H1 (cell line): ENCODE data around the gene USE1. TPM values are rescaled to one million over a fixed set of nuclear protein-coding genes. Genes with fewer than 3 reads are reported as not detected.
A peak's percentile ranks its signal among the peaks of the same experiment; 100 is the strongest.

ENCODE experiments used
- CTCF ChIA-PET: fragments of 300-600 bp; sonication (Branson Sonifier 250); formaldehyde crosslinking; loops from one replicate; lab custom pipeline; 2021; ENCODE audit not compliant: partially characterized antibody; lab: Charles Lee
- POLR2A ChIA-PET: fragments of 300-600 bp; sonication (Branson Sonifier 250); formaldehyde crosslinking; loops from one replicate; lab custom pipeline; 2021; ENCODE audit warnings: inconsistent platforms; ENCODE audit not compliant: partially characterized antibody; lab: Charles Lee
- DNase-seq, 2 experiments: peaks; one replicate each; pipeline versions ENCODE4 v3.0.0 to v3.0.0-alpha.2; 2010 to 2022; ENCODE audit warnings: low spot score in 2 of 2, low read depth in 1 of 2, mixed read lengths in 1 of 2
- FAIRE-seq: peaks from 2 replicates; lab custom pipeline; 2011; peaks lifted over from hg19 to GRCh38; lab: Jason Lieb, UNC
- H2AFZ ChIP-seq: 2 replicates; pipeline ENCODE4 v1.8.1; 2012; ENCODE audit warnings: low read length, inconsistent platforms
- H2AK5ac ChIP-seq: 2 replicates; pipeline ENCODE4 v1.6.1; 2013; ENCODE audit warnings: low read depth, low read length
- H2BK120ac ChIP-seq: replicated peaks from 2 replicates; pipeline ENCODE3; 2013; ENCODE audit warnings: low read depth, low read length, inconsistent platforms
- H2BK12ac ChIP-seq: 2 replicates; pipeline ENCODE4 v1.6.1; 2013; ENCODE audit warnings: low read depth, low read length
- H2BK15ac ChIP-seq: 2 replicates; pipeline ENCODE4 v1.6.1; 2013; ENCODE audit warnings: low read length
- H2BK20ac ChIP-seq: 2 replicates; pipeline ENCODE4 v1.6.1; 2013; ENCODE audit warnings: low read length
- H2BK5ac ChIP-seq: 2 replicates; pipeline ENCODE4 v1.6.1; 2013; ENCODE audit warnings: low read depth, low read length
- H3K14ac ChIP-seq: 2 replicates; pipeline ENCODE4 v1.6.1; 2013; ENCODE audit warnings: inconsistent platforms; ENCODE audit not compliant: insufficient read length
- H3K18ac ChIP-seq: 2 replicates; pipeline ENCODE4 v1.6.1; 2013; ENCODE audit warnings: low read length; ENCODE audit errors: extremely low read depth
- H3K23ac ChIP-seq: 2 replicates; pipeline ENCODE4 v1.6.1; 2013; ENCODE audit warnings: inconsistent platforms; ENCODE audit not compliant: insufficient read length
- H3K23me2 ChIP-seq: 2 replicates; pipeline ENCODE4 v1.6.1; 2013; ENCODE audit warnings: low read depth, low read length
- H3K27ac ChIP-seq: 2 replicates; pipeline ENCODE4 v1.6.1; 2011; ENCODE audit warnings: low read depth, low read length, inconsistent platforms
- H3K27me3 ChIP-seq, 4 experiments: replicated peaks in 1 of 4; 1 replicate in 1 of 4; 2 replicates in 3 of 4; pipeline versions ENCODE4 v1.6.1 to v1.8.1; 2011 to 2013; ENCODE audit warnings: low read length in 3 of 4, mild to moderate bottlenecking in 3 of 4, inconsistent platforms in 2 of 4, mixed read lengths in 2 of 4, moderate library complexity in 1 of 4; ENCODE audit not compliant: control insufficient read depth in 3 of 4, insufficient read depth in 3 of 4; ENCODE audit errors: extremely low read depth in 1 of 4
- H3K36me3 ChIP-seq, 4 experiments: 2 replicates each; pipeline versions ENCODE4 v1.6.1 to v1.8.1; 2011 to 2013; ENCODE audit warnings: mild to moderate bottlenecking in 4 of 4, low read length in 3 of 4, moderate library complexity in 2 of 4, control low read depth in 1 of 4, inconsistent platforms in 1 of 4; ENCODE audit not compliant: insufficient read depth in 4 of 4, control insufficient read depth in 2 of 4
- H3K4ac ChIP-seq: replicated peaks from 2 replicates; pipeline ENCODE3; 2013; ENCODE audit warnings: low read length, low read depth, mixed read lengths, inconsistent platforms; ENCODE audit not compliant: insufficient read length
- H3K4me1 ChIP-seq, 4 experiments: replicated peaks in 1 of 4; 1 replicate in 1 of 4; 2 replicates in 3 of 4; pipeline versions ENCODE4 v1.6.1 to v1.8.1; 2011 to 2013; ENCODE audit warnings: low read length in 3 of 4, inconsistent platforms in 2 of 4, mixed read lengths in 1 of 4; ENCODE audit not compliant: insufficient read depth in 4 of 4, control insufficient read depth in 3 of 4
- H3K4me2 ChIP-seq, 2 experiments: 2 replicates each; pipeline versions ENCODE4 v1.6.1 to v1.8.1; 2011 to 2013; ENCODE audit warnings: low read depth in 2 of 2, low read length in 2 of 2, control low read depth in 1 of 2, inconsistent platforms in 1 of 2, mild to moderate bottlenecking in 1 of 2; ENCODE audit not compliant: insufficient read depth in 1 of 2
- H3K4me3 ChIP-seq, 4 experiments: fragments of 200-600, 300-600 bp in 1 of 4; sonication (generic), shearing (Covaris generic), sonication (Bioruptor Twin) in 1 of 4; 2 replicates each; pipeline versions ENCODE4 v1.5.1 to v1.8.1; 2011 to 2016; ENCODE audit warnings: low read length in 4 of 4, low read depth in 3 of 4, control low read depth in 2 of 4, inconsistent platforms in 2 of 4, mild to moderate bottlenecking in 2 of 4, mixed read lengths in 1 of 4, moderate library complexity in 1 of 4; ENCODE audit not compliant: insufficient read depth in 2 of 4; ENCODE audit errors: extremely low read depth in 1 of 4
- H3K56ac ChIP-seq: replicated peaks from 2 replicates; pipeline ENCODE3; 2013; ENCODE audit warnings: low read depth, mild to moderate bottlenecking, mixed read lengths, low read length, inconsistent platforms; ENCODE audit not compliant: insufficient read length
- H3K79me1 ChIP-seq: 2 replicates; pipeline ENCODE4 v1.6.1; 2013; ENCODE audit warnings: low read depth, low read length, control low read depth
- H3K79me2 ChIP-seq, 2 experiments: 2 replicates each; pipeline versions ENCODE4 v1.6.1 to v1.8.1; 2012 to 2013; ENCODE audit warnings: low read length in 2 of 2, mild to moderate bottlenecking in 2 of 2, inconsistent platforms in 1 of 2; ENCODE audit not compliant: insufficient read depth in 2 of 2, control insufficient read depth in 1 of 2
- H3K9ac ChIP-seq, 4 experiments: replicated peaks in 1 of 4; 1 replicate in 1 of 4; 2 replicates in 3 of 4; pipeline versions ENCODE4 v1.6.1 to v1.8.1; 2011 to 2013; ENCODE audit warnings: low read depth in 3 of 4, low read length in 3 of 4, control low read depth in 2 of 4, mild to moderate bottlenecking in 2 of 4, moderate library complexity in 2 of 4, inconsistent platforms in 1 of 4; ENCODE audit errors: extremely low read depth in 1 of 4
- H3K9me3 ChIP-seq, 2 experiments: 2 replicates each; pipeline versions ENCODE4 v1.6.1 to v1.8.1; 2012 to 2013; ENCODE audit warnings: mild to moderate bottlenecking in 2 of 2, moderate library complexity in 2 of 2, control low read depth in 1 of 2, inconsistent platforms in 1 of 2, low read depth in 1 of 2, low read length in 1 of 2, mixed read lengths in 1 of 2; ENCODE audit not compliant: insufficient read depth in 2 of 2
- H4K20me1 ChIP-seq, 2 experiments: replicated peaks in 1 of 2; 2 replicates each; pipeline versions ENCODE3 to v1.8.1; 2011 to 2013; ENCODE audit warnings: inconsistent platforms in 2 of 2, low read length in 2 of 2, mild to moderate bottlenecking in 1 of 2; ENCODE audit not compliant: insufficient read depth in 2 of 2, control insufficient read depth in 1 of 2
- H4K5ac ChIP-seq: 2 replicates; pipeline ENCODE4 v1.6.1; 2013; ENCODE audit warnings: low read length, low read depth, mixed read lengths, inconsistent platforms; ENCODE audit not compliant: insufficient read length
- H4K8ac ChIP-seq: 2 replicates; pipeline ENCODE4 v1.8.0; 2013; ENCODE audit warnings: mild to moderate bottlenecking, moderate library complexity, low read length, inconsistent platforms; ENCODE audit not compliant: insufficient read depth; ENCODE audit errors: extremely low read depth
- H4K91ac ChIP-seq: replicated peaks from 2 replicates; pipeline ENCODE3; 2013; ENCODE audit warnings: low read length, mixed read lengths, inconsistent platforms; ENCODE audit not compliant: insufficient read length
- POLR2A ChIP-seq, 2 experiments: IDR thresholded peaks; 1 replicate in 1 of 2; 2 replicates in 1 of 2; pipeline ENCODE4 v1.6.1; 2011; ENCODE audit warnings: low read depth in 2 of 2, low read length in 2 of 2, mild to moderate bottlenecking in 2 of 2; ENCODE audit errors: control extremely low read depth in 1 of 2
- TAF7 ChIP-seq: optimal IDR thresholded peaks from 2 replicates; pipeline ENCODE3; 2011; ENCODE audit warnings: low read depth, mild to moderate bottlenecking, inconsistent platforms, low read length, moderate library complexity, borderline replicate concordance
- WGBS, 2 experiments: shearing (Covaris generic) in 1 of 2; methylation state at CpG; one replicate each; pipeline versions ENCODE4 v1.1.6 to v1.1.7; 2013 to 2015; ENCODE audit warnings: low lambda C conversion rate in 2 of 2, mixed read lengths in 2 of 2, inconsistent platforms in 1 of 2, low coverage in 1 of 2, missing lambda C conversion rate in 1 of 2; ENCODE audit not compliant: insufficient replicate concordance in 2 of 2, insufficient coverage in 1 of 2, insufficient read length in 1 of 2; ENCODE audit errors: extremely low coverage in 1 of 2, missing lambda C conversion rate in 1 of 2; 5-methylcytosine and 5-hydroxymethylcytosine counted together
- polyA plus RNA-seq, 7 experiments: library from polyadenylated mRNA; depleted of rRNA in 3 of 7; stranded (reverse) in 5 of 7; unstranded in 2 of 7; fragments of >200 nt in 5 of 7; fragments of 200-250 nt in 2 of 7; gene quantifications; 1 replicate in 5 of 7; 2 replicates in 1 of 7; 4 replicates in 1 of 7; pipeline versions ENCODE4 v1.2.1 to v1.2.3, GENCODE V29; 2011 to 2013; ENCODE audit warnings: missing spikeins in 2 of 7, mixed read lengths in 2 of 7
- total RNA-seq: library from RNA; stranded (reverse); fragmentation: NEBNext Ultra II Directional; extraction: Animal tissue kit (Norgen Biotek cat#: 25700); gene quantifications from 2 replicates; pipeline ENCODE4 v1.2.1, GENCODE V29; 2021

USE1 gene
- total and polyA plus RNA-seq, 2 of the 8 experiments (the other 6 are each of a cell fraction or from before 2014, with no cell fraction given), result 8.7 to 13.9 TPM

DNA sequence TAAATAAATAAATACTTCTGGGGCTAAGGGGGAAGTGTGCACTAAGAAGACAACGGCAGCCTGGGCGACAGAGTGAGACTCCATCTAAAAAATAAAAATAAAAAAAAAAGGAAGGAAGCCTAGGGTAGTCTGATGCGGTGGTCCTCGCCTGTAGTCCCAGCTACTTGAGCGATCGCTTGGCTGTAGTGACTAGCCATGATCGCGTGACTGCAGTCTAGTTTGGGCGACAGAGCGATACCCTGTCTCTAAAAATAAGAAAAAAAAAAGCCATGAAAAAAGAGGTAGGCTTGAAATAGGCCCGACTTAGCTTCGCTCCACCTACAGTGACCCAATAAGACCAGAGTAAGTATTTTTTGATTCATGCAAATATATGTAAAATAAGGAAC, 51.4 kb downstream of the USE1 start:
- H3K9me3 ChIP-seq, result no peaks in the 10 kb centered on the region
- H3K4me1 ChIP-seq, result peaks cover 0 to 8% (median 2%) of the 10 kb centered on the region in 4 experiments; a peak in 5 of 7 replicates
- H2AFZ ChIP-seq, result 0 out of 2 replicates have a peak overlapping the region, but pooled peaks have one; percentile 55
- no peaks in the 10 kb centered on the region for H4K20me1 ChIP-seq
- peaks cover 3 to 12% of the 10 kb centered on the region in 2 experiments; a peak in 3 of 4 replicates for H3K79me2 ChIP-seq
- peak overlapping the region; percentile 18; the same call in 1 of the 2 replicates for H2BK5ac ChIP-seq
- H3K27me3 ChIP-seq, result no peaks in the 10 kb centered on the region
- no peak overlapping the region for H3K14ac ChIP-seq
- DNase-seq, result no peak
- H2AK5ac ChIP-seq, result no peak overlapping the region
- H3K56ac ChIP-seq, result no peak overlapping the region
- H4K5ac ChIP-seq, result no peak overlapping the region
- H3K4me2 ChIP-seq, result no peak overlapping the region
- peak overlapping the region in 1 of 4 experiments; percentile 31; a peak in 1 of 8 replicates for H3K4me3 ChIP-seq
- H3K23me2 ChIP-seq, result no peaks in the 10 kb centered on the region
- no peak overlapping the region for H3K4ac ChIP-seq
- no peak overlapping the region for H3K9ac ChIP-seq
- H4K8ac ChIP-seq, result no peak overlapping the region
- peak; percentile 20 for TF ChIP-seq TAF7
- TF ChIP-seq POLR2A (IDR thresholded peaks at IDR 0.05; ENCODE audit: control extremely low read depth in 1 of 2, low read depth in 2 of 2, low read length in 2 of 2), result no peak
- H2BK15ac ChIP-seq, result no peak overlapping the region
- H3K36me3 ChIP-seq, result peaks cover 5 to 12% (median 7%) of the 10 kb centered on the region in 4 experiments; a peak in 5 of 8 replicates
- ChIA-PET POLR2A (interaction anchor here (0.6 to 12.8 kb wide), 16 partner anchors 13 to 441 kb away, joined by 3 to 113 read pairs (median 5); partner anchors contain the start of genes ANKLE1, DDA1 and USE1), CTCF (interaction anchor here (0.6 to 2.7 kb wide), 7 partner anchors 17 to 200 kb away, joined by 3 to 8 read pairs (median 6); partner anchors contain the start of gene NR2F6)
- H4K91ac ChIP-seq, result no peak overlapping the region
- WGBS, 2 experiments, result 80% methylated on average over 12 of the region's 12 CpGs; no CpG with 5 or more reads in 1 of the 2 experiments
- H2BK120ac ChIP-seq, result no peak overlapping the region
- H2BK20ac ChIP-seq, result no peak overlapping the region
- no peak overlapping the region for H2BK12ac ChIP-seq
- H3K27ac ChIP-seq, result no peak overlapping the region
- H3K23ac ChIP-seq, result no peak overlapping the region
- FAIRE-seq, result no peak
- no peak overlapping the region for H3K18ac ChIP-seq
- no peaks in the 10 kb centered on the region; the same call in 1 of the 2 replicates for H3K79me1 ChIP-seq
